ENCODE data around the gene ZFPL1. TPM values are rescaled to one million over a fixed set of nuclear protein-coding genes. Genes with fewer than 3 reads are reported as not detected.
A peak's percentile ranks its signal among the peaks of the same experiment; 100 is the strongest.

ZFPL1 gene
- total and polyA plus RNA-seq, 10 of the 15 experiments (the other 5 are each of a cell fraction or from before 2014, with no cell fraction given): 2.2 to 37.8 (median 27.0) TPM

GRCh38 chr11:65045061-65045460 lies 39.0 kb upstream of the ZFPL1 start:
- SMC1A ChIA-PET (ENCODE audit: uncharacterized antibody, unreplicated experiment): no interaction called here
- TF ChIP-seq CEBPB (IDR thresholded peaks at IDR 0.05; ENCODE audit: borderline replicate concordance in 1 of 2, low read depth in 2 of 2, low read length in 2 of 2) (no peak), NR2F1 (conservative IDR thresholded peaks at IDR 0.05) (0 out of 2 replicates have a peak, but pooled peaks have one; percentile 17)
- Histone ChIP-seq H3K4me2 (ENCODE audit: control insufficient read depth, insufficient read depth) (no peak overlapping the region), H3K79me2 (ENCODE audit: control insufficient read depth, insufficient read depth, low read length) (peaks cover 5% of the 10 kb centered on the region), H3K4me1 (ENCODE audit: control insufficient read depth, insufficient read depth, low read length) (peaks cover 8% of the 10 kb centered on the region), H3K27me3 (replicated peaks in 1 of 2; ENCODE audit: control insufficient read depth in 2 of 2, insufficient read depth in 2 of 2, low read length in 1 of 2) (no peaks in the 10 kb centered on the region), H3K4me3 (no peak overlapping the region), H3K9me3 (replicated peaks; ENCODE audit: control insufficient read depth, insufficient read depth, low read length) (no peaks in the 10 kb centered on the region), H3K27ac (ENCODE audit: control insufficient read depth, insufficient read depth) (no peak overlapping the region), H3K9ac (ENCODE audit: control insufficient read depth, insufficient read depth, low read length) (no peak overlapping the region), H4K20me1 (ENCODE audit: control insufficient read depth, insufficient read depth) (no peaks in the 10 kb centered on the region), H2AFZ (ENCODE audit: control insufficient read depth, low read depth, low read length) (no peak overlapping the region), H3K36me3 (ENCODE audit: control insufficient read depth in 2 of 2, insufficient read depth in 2 of 2, low read length in 1 of 2) (peaks cover 0 to 5% of the 10 kb centered on the region in 2 experiments; a peak in 3 of 4 replicates)
- WGBS (ENCODE audit: insufficient coverage, insufficient replicate concordance, low lambda C conversion rate, missing lambda C conversion rate): 98% methylated on average over 5 of the region's 5 CpGs
- FAIRE-seq: no peak
- intact Hi-C loops (cut with micrococcal nuclease; ENCODE audit: unreplicated experiment): no loop called here
- DNase-seq (ENCODE audit: low read depth, low spot score): no peak
- CTCF ChIA-PET: no interaction called here
- in situ Hi-C loops (cut with MboI): no loop called here
- ATAC-seq: no peak
- POLR2A ChIA-PET: interaction anchor here (1.0 to 2.1 kb wide), 2 partner anchors 16 to 24 kb away, joined by 3 to 5 read pairs; no protein-coding TSS in a partner anchor
- BruUV-seq (replicated peaks): no TSS peak
- RAD21 ChIA-PET (ENCODE audit: unreplicated experiment): interaction anchor here (0.5 kb wide), 1 partner anchor 17 kb away, joined by 5 read pairs; no protein-coding TSS in a partner anchor

GRCh38 chr11:65045728-65046127 lies 38.3 kb upstream of the ZFPL1 start:
- peaks cover 5% of the 10 kb centered on the region for H3K79me2 ChIP-seq (ENCODE audit: control insufficient read depth, insufficient read depth, low read length)
- 86% methylated on average over 7 of the region's 7 CpGs for WGBS (ENCODE audit: insufficient coverage, insufficient replicate concordance, low lambda C conversion rate, missing lambda C conversion rate)
- FAIRE-seq (no peak), ATAC-seq (no peak), DNase-seq (ENCODE audit: low read depth, low spot score) (no peak)
- TF ChIP-seq POLR2A (IDR thresholded peaks at IDR 0.05; ENCODE audit: low read depth, low read length) (no peak), JUNB (IDR thresholded peaks at IDR 0.05) (no peak), SMARCA5 (IDR thresholded peaks at IDR 0.05) (no peak), CEBPB (IDR thresholded peaks at IDR 0.05; ENCODE audit: borderline replicate concordance in 1 of 2, low read depth in 2 of 2, low read length in 2 of 2) (no peak), RFX5 (IDR thresholded peaks at IDR 0.05; ENCODE audit: low read depth, low read length) (no peak), CBX5 (IDR thresholded peaks at IDR 0.05; ENCODE audit: low read depth) (no peak), DPF2 (IDR thresholded peaks at IDR 0.05) (no peak), HDAC6 (IDR thresholded peaks at IDR 0.05; ENCODE audit: unreplicated experiment) (no peak), MTA2 (IDR thresholded peaks at IDR 0.05; ENCODE audit: low read depth) (no peak)
- SMC1A ChIA-PET (ENCODE audit: uncharacterized antibody, unreplicated experiment): no interaction called here
- H3K9ac ChIP-seq (ENCODE audit: control insufficient read depth, insufficient read depth, low read length): no peak overlapping the region
- H4K20me1 ChIP-seq (ENCODE audit: control insufficient read depth, insufficient read depth): no peaks in the 10 kb centered on the region
- H3K4me3 ChIP-seq: no peak overlapping the region
- intact Hi-C loops (cut with micrococcal nuclease; ENCODE audit: unreplicated experiment) (no loop called here), in situ Hi-C loops (cut with MboI) (no loop called here)
- POLR2A ChIA-PET: interaction anchor here (1.0 to 2.1 kb wide), 2 partner anchors 17 to 24 kb away, joined by 3 to 5 read pairs; no protein-coding TSS in a partner anchor
- no peak overlapping the region for H3K27ac ChIP-seq (ENCODE audit: control insufficient read depth, insufficient read depth)
- H3K27me3 ChIP-seq (replicated peaks in 1 of 2; ENCODE audit: control insufficient read depth in 2 of 2, insufficient read depth in 2 of 2, low read length in 1 of 2): no peaks in the 10 kb centered on the region
- H3K9me3 ChIP-seq (replicated peaks; ENCODE audit: control insufficient read depth, insufficient read depth, low read length): no peaks in the 10 kb centered on the region
- RAD21 ChIA-PET (ENCODE audit: unreplicated experiment): no interaction called here
- peaks cover 7% of the 10 kb centered on the region for H3K4me1 ChIP-seq (ENCODE audit: control insufficient read depth, insufficient read depth, low read length)
- CTCF ChIA-PET: no interaction called here
- H2AFZ ChIP-seq (ENCODE audit: control insufficient read depth, low read depth, low read length): no peak overlapping the region
- no TSS peak for BruUV-seq (replicated peaks)
- peaks cover 0 to 5% of the 10 kb centered on the region in 2 experiments; a peak in 3 of 4 replicates for H3K36me3 ChIP-seq (ENCODE audit: control insufficient read depth in 2 of 2, insufficient read depth in 2 of 2, low read length in 1 of 2)
- H3K4me2 ChIP-seq (ENCODE audit: control insufficient read depth, insufficient read depth): no peak overlapping the region

All from GM12878 (cell line).